SK-N-MC (cell line): Measurements from ENCODE around the gene NHERF1.

Experiments
- DNase-seq: peaks from one replicate; pipeline ENCODE4 v3.0.0-alpha.2; 2011; ENCODE audit warnings: low read depth, low spot score
- H3K27ac ChIP-seq: fragments of 200-600 bp; sonication (generic); 2 replicates; pipeline ENCODE4 v1.5.1; 2016; ENCODE audit warnings: mixed run types
- H3K36me3 ChIP-seq: fragments of 200-600 bp; sonication (generic); 2 replicates; pipeline ENCODE4 v1.6.1; 2017; ENCODE audit warnings: antibody characterized with exemption, low read length, mixed read lengths; ENCODE audit not compliant: insufficient read depth
- H3K4me3 ChIP-seq: fragments of 200-600 bp; sonication (generic); 2 replicates; pipeline ENCODE4 v1.5.1; 2016
- H3K9ac ChIP-seq: fragments of 200-600 bp; sonication (generic); 2 replicates; pipeline ENCODE4 v1.8.0; 2017; ENCODE audit warnings: mixed run types, mixed read lengths; ENCODE audit not compliant: insufficient read length
- H3K9me3 ChIP-seq: fragments of 200-600 bp; sonication (generic); 2 replicates; pipeline ENCODE4 v1.6.1; 2017; ENCODE audit warnings: low read depth, mild to moderate bottlenecking, antibody characterized with exemption, low read length, moderate library complexity, mixed read lengths
- EZH2 ChIP-seq: fragments of 200-600 bp; sonication (generic); IDR thresholded peaks from one replicate; pipeline ENCODE4 v1.6.1; 2017; ENCODE audit warnings: antibody characterized with exemption
- FOXP2 ChIP-seq: optimal IDR thresholded peaks from 2 replicates; pipeline ENCODE3; 2011; ENCODE audit warnings: mild to moderate bottlenecking, moderate library complexity; ENCODE audit not compliant: insufficient read depth; ENCODE audit errors: extremely low read length, control extremely low read depth
- POLR2AphosphoS5 ChIP-seq: IDR thresholded peaks from 2 replicates; pipeline ENCODE4 v1.6.1; 2012; ENCODE audit warnings: mild to moderate bottlenecking, low read depth, low read length, borderline replicate concordance

NHERF1 gene

GRCh38 chr17:74816905-74817620 is 68.6 kb downstream of the NHERF1 start:
- H3K27ac ChIP-seq = no peak overlapping the region
- H3K36me3 ChIP-seq = no peaks in the 10 kb centered on the region
- TF ChIP-seq EZH2 (no peak), POLR2AphosphoS5 (no peak), FOXP2 (no peak)
- no peak overlapping the region for H3K4me3 ChIP-seq
- DNase-seq = no peak
- no peaks in the 10 kb centered on the region for H3K9me3 ChIP-seq
- H3K9ac ChIP-seq = no peak overlapping the region

- DNase-seq = no peak
- H3K27ac ChIP-seq = no peak overlapping the region
- no peak for TF ChIP-seq FOXP2
- no peak for TF ChIP-seq POLR2AphosphoS5
- no peak for TF ChIP-seq EZH2
- no peak overlapping the region for H3K9ac ChIP-seq
- H3K9me3 ChIP-seq = no peaks in the 10 kb centered on the region
- H3K36me3 ChIP-seq = no peaks in the 10 kb centered on the region
- H3K4me3 ChIP-seq = no peak overlapping the region
Observed at GRCh38 chr17:74818291-74818938, 70.0 kb downstream of the NHERF1 start.
